Activated CD8-positive, alpha-beta T cell treated with anti-CD3 and anti-CD28 coated beads for 36 hours (primary cell): ENCODE data around the gene CDC123. TPM values are rescaled to one million over a fixed set of nuclear protein-coding genes. Genes with fewer than 3 reads are reported as not detected.
A peak's percentile ranks its signal among the peaks of the same experiment; 100 is the strongest.

Source experiments
- ATAC-seq: fragments of 200-7000 bp; cut with Tn5 transposase; one replicate; pipeline ENCODE4 v1.10.0; 2021; ENCODE audit warnings: mild to moderate bottlenecking, moderate library complexity
- CTCF ChIA-PET: fragments of 350-600 bp; sonication (Branson Sonifier 250); formaldehyde crosslinking; loops from one replicate; lab custom pipeline; 2021; ENCODE audit warnings: antibody characterized with exemption; lab: Charles Lee
- POLR2A ChIA-PET: fragments of 350-600 bp; sonication (Branson Sonifier 250); formaldehyde crosslinking; loops from one replicate; lab custom pipeline; 2021; ENCODE audit warnings: antibody characterized with exemption; lab: Charles Lee
- DNase-seq: peaks from one replicate; pipeline ENCODE4 v3.0.0-alpha.2; 2020
- H3K27ac Mint-ChIP-seq: one replicate; pipeline ENCODE4 v1.8.0; 2021; ENCODE audit warnings: mild to moderate bottlenecking, mixed read lengths
- H3K27me3 Mint-ChIP-seq: one replicate; pipeline ENCODE4 v1.8.0; 2021; ENCODE audit warnings: mixed read lengths
- H3K36me3 Mint-ChIP-seq: one replicate; pipeline ENCODE4 v1.8.0; 2021; ENCODE audit warnings: low read depth, mixed read lengths
- H3K4me1 Mint-ChIP-seq: one replicate; pipeline ENCODE4 v1.8.0; 2021; ENCODE audit warnings: low read depth, mixed read lengths
- H3K4me3 Mint-ChIP-seq: one replicate; pipeline ENCODE4 v1.8.0; 2021; ENCODE audit warnings: mild to moderate bottlenecking, moderate library complexity, mixed read lengths
- H3K9me3 Mint-ChIP-seq: one replicate; pipeline ENCODE4 v1.8.0; 2021; ENCODE audit warnings: mixed read lengths
- CTCF ChIP-seq: fragments of 200-600 bp; IDR thresholded peaks from one replicate; pipeline ENCODE4 v1.8.0; 2022; ENCODE audit warnings: antibody characterized with exemption, mild to moderate bottlenecking
- intact Hi-C: fragments of 100-400 bp; cut with micrococcal nuclease; formaldehyde crosslinking; loops from one replicate; pipeline ENCODE4 v1.10.0; 2022
- total RNA-seq, 2 experiments: library from RNA; stranded (reverse); gene quantifications; one replicate each; pipeline ENCODE4 v1.2.3, GENCODE V29; 2021

Gene CDC123
- total RNA-seq, 2 experiments from 2014 or later = 123 to 125 TPM

GRCh38 chr10:12213621-12214020, 17.6 kb downstream of the CDC123 start:
- no peak for ATAC-seq
- Mint-ChIP-seq H3K27me3 (no peaks in the 10 kb centered on the region), H3K36me3 (peaks cover 41% of the 10 kb centered on the region), H3K4me3 (no peak overlapping the region), H3K4me1 (peaks cover 17% of the 10 kb centered on the region), H3K9me3 (no peaks in the 10 kb centered on the region), H3K27ac (no peak overlapping the region)
- POLR2A ChIA-PET = no interaction called here
- no peak for TF ChIP-seq CTCF
- intact Hi-C loops = no loop called here
- CTCF ChIA-PET = interaction anchor here (0.9 to 4.2 kb wide), 15 partner anchors 8 to 497 kb away, joined by 3 to 34 read pairs (median 10); partner anchors contain the start of genes CDC123 and NUDT5
- DNase-seq = no peak

DNA sequence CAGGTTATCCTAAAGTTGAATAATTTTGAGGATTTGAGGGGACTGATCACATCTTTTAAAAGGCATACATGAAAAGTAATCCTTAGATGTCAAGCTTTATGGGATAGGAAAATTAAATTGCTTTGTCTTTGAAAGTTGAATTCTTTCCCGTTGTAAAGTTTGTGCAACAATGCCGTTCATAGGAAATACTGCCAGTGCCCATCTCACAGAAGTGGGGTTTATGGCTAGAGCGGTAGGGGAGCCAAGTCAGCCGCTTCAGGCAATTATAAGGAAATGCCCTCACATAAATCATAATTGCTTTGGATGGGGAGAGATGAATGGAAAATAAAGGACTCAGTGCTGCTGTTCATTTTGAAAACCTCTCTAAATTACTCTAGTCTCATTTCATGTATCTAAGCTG, 18.1 kb downstream of the CDC123 start:
- CTCF ChIA-PET = interaction anchor here (0.7 to 4.2 kb wide), 39 partner anchors 8 to 861 kb away, joined by 3 to 34 read pairs (median 4); partner anchors contain the start of genes CDC123 and NUDT5

DNA sequence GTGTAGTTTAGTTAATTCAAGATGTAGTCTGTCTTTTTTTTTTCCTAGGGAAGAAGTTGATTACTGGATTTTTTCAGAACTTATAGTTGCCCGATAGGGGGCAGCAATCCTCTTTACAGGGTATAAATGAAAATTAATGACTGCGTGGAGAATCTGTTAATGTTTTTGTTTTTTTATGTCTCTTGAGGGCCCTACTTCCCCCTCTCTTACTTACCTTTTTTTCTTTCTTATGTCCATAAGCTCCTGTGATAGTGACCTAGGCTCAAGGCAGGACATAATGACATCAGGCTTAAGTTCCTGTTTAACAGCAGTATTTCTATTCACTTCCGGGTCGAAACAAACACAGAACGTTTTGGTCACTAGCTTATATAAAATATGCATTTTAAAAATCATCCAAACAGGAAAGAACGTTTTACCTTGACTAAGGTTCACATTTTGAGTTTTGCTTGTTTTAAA, 18.8 kb downstream of the CDC123 start:
- CTCF ChIA-PET = interaction anchor here (0.6 to 4.2 kb wide), 54 partner anchors 9 to 861 kb away, joined by 3 to 34 read pairs (median 3); partner anchors contain the start of genes CDC123 and NUDT5
- peak; percentile 45 for DNase-seq
- Mint-ChIP-seq H3K9me3 (no peaks in the 10 kb centered on the region), H3K4me1 (peaks cover 12% of the 10 kb centered on the region), H3K27me3 (no peaks in the 10 kb centered on the region), H3K36me3 (peaks cover 40% of the 10 kb centered on the region), H3K4me3 (peak overlapping the region; percentile 20), H3K27ac (peak overlapping the region; percentile 80)
- intact Hi-C loops = no loop called here
- POLR2A ChIA-PET = interaction anchor here (0.7 to 1.2 kb wide), 3 partner anchors 12 to 445 kb away, joined by 3 read pairs; no protein-coding TSS in a partner anchor
- peak; percentile 85 for TF ChIP-seq CTCF
- peak; percentile 37 for ATAC-seq

More for the DNA sequence above, 18.1 kb downstream of the CDC123 start:
- no peaks in the 10 kb centered on the region for H3K9me3 Mint-ChIP-seq
- ATAC-seq (no peak), DNase-seq (no peak)
- no peak overlapping the region for H3K4me3 Mint-ChIP-seq
- H3K36me3 Mint-ChIP-seq = peaks cover 41% of the 10 kb centered on the region
- POLR2A ChIA-PET = interaction anchor here (0.8 kb wide), 1 partner anchor 11 kb away, joined by 3 read pairs; no protein-coding TSS in a partner anchor
- intact Hi-C loops = no loop called here
- no peaks in the 10 kb centered on the region for H3K27me3 Mint-ChIP-seq
- no peak for TF ChIP-seq CTCF
- peak overlapping the region; percentile 80 for H3K27ac Mint-ChIP-seq
- peaks cover 13% of the 10 kb centered on the region for H3K4me1 Mint-ChIP-seq

DNA sequence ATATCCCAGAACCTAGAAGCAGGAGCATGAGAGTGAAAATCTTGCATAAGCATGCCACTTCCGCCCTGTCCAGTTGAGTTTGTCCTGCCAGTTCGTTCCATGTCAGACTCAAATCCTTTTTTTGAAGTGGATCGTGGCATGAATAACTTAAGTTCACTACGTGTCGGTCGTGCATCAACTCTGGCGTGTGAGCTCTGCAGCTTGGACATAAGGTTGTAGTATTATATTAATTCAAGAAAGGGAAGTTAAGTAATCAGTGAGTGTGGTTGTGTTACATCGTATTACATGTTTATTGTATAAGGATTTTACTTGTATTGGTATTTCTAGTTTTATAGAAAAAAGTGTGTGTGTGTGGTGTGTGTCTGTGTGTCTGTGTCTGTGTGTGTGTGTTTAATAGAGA, 23.0 kb downstream of the CDC123 start:
- H3K27ac Mint-ChIP-seq = no peak overlapping the region
- TF ChIP-seq CTCF = no peak
- H3K27me3 Mint-ChIP-seq = no peaks in the 10 kb centered on the region
- H3K4me3 Mint-ChIP-seq = no peak overlapping the region
- POLR2A ChIA-PET = interaction anchor here (1.0 to 1.8 kb wide), 4 partner anchors 9 to 147 kb away, joined by 3 to 4 read pairs (median 3); partner anchors contain the start of genes CDC123 and NUDT5
- DNase-seq = no peak
- no peaks in the 10 kb centered on the region for H3K9me3 Mint-ChIP-seq
- no peak for ATAC-seq
- H3K4me1 Mint-ChIP-seq = peaks cover 12% of the 10 kb centered on the region
- CTCF ChIA-PET = no interaction called here
- peaks cover 42% of the 10 kb centered on the region for H3K36me3 Mint-ChIP-seq
- intact Hi-C loops = no loop called here
